HG03196 (cell line): ENCODE data around the gene SNAP25.

Experiments used
- ATAC-seq: cut with Tn5 transposase; IDR thresholded peaks from one replicate; pipeline ENCODE4 v1.9.1; 2021; ENCODE audit not compliant: unreplicated experiment

Gene SNAP25

DNA sequence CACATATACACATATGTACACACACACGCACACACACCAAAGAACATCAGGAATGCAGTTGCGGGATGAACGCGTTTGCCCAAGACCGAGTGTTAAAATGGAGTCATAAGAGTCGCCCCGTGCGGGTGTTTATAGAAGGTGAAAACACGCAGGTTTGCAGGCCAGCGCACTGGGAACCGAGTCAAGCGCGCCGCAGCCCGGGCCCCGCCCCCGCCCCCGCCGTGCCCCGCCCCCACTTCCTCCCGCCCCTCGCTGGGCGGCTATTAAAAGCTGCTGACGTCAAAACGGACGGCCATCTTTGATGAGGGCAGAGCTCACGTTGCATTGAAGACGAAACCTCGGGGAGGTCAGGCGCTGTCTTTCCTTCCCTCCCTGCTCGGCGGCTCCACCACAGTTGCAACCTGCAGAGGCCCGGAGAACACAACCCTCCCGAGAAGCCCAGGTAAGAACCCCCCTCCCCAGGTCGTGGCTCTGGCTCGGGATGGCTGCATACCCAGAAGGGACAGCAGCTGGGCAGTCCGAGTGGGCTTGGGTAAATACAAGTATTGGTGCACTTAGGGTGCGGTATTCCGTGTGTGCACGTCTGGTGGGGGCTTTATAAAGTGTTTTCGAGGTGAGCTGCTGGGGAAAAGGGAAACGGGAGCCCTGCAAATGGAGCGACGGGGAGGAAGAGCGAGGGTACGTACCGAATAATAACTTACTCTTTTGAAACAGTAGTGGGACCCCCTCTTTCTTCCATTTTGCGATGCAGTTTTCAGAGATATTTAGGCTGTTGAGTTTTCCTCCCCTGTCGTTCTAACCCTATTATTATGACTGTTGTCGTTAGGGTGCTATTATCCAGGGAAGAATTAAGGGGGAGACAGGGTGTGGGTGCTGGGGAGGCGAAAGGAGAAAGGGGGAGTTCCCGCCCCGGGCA, at the start of gene SNAP25:
SNAP25 (plus strand) TSS at position 295 of the 916 bp plus-strand sequence. CDS start 56,662 bp downstream, outside the sequence.
- ATAC-seq = no peak

- ATAC-seq = no peak
These were observed 48.9 kb upstream of the SNAP25 start for GRCh38 chr20:10169752-10170151.

DNA sequence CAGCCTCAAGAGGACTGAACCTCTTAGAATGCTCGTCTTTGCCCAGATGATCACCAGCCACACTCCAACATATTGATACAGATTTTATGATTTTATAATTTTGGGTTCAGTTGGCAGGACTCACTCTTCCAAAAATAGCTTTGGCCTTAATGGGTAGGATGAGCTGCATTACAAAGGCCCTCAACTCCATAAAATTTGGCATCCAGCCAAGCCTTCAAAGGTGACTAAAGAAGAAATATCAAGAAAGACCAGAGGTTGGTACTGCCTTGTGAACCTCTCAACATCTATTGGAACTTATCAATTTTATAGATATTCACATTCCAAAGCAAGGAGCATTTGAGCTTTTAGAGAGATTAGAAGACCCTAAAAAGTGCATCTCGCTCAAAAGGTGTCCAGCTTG, 48.4 kb upstream of the SNAP25 start:
- ATAC-seq = no peak

- no peak for ATAC-seq
These were observed 46.5 kb upstream of the SNAP25 start for GRCh38 chr20:10171864-10172751.

GRCh38 chr20:10172998-10173655, 45.5 kb upstream of the SNAP25 start:
- no peak for ATAC-seq

DNA sequence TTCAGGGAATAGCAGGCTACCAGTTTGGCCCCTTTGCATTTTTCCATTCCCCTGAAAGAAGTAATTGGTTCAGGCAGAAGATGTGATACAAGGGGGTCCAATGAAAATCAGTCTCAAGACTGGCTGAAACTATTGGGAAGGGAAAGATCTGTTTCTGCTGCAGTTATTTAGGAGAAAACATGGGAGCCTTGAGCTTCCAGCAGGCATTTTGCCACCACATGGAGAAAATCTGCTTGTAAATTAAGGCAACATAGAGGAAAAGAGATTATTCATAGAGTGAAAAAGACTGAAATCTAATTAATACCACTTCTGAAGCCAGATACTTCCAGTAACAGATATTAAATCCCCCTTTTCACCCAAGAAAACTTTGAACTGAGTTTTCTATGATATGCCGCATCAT, 44.2 kb upstream of the SNAP25 start:
- ATAC-seq = no peak

DNA sequence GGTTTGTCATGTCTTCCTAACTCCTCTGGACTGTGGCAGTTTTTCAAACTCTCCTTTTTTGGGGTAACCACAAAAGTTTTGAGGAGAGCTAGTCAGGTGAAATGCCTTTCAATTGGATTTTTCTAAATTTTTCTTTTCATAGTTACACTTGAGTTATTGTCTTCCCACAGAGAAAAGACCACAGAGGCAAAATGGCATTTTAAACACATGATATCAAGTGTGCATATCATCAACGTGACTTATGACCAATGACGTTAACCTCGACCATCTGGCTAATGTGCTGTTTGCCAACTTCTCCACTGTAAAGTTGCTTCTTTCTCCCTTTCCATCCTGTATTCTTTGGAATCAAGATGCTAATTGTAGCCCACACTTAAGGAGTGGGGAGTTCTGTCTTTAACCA, 41.3 kb upstream of the SNAP25 start:
- ATAC-seq = no peak

- ATAC-seq = no peak
These were observed 40.5 kb upstream of the SNAP25 start for GRCh38 chr20:10178091-10178490.

- no peak for ATAC-seq
These were observed 39.8 kb upstream of the SNAP25 start for GRCh38 chr20:10178727-10179313.

GRCh38 chr20:10179574-10180298, 38.9 kb upstream of the SNAP25 start:
- ATAC-seq = no peak

DNA sequence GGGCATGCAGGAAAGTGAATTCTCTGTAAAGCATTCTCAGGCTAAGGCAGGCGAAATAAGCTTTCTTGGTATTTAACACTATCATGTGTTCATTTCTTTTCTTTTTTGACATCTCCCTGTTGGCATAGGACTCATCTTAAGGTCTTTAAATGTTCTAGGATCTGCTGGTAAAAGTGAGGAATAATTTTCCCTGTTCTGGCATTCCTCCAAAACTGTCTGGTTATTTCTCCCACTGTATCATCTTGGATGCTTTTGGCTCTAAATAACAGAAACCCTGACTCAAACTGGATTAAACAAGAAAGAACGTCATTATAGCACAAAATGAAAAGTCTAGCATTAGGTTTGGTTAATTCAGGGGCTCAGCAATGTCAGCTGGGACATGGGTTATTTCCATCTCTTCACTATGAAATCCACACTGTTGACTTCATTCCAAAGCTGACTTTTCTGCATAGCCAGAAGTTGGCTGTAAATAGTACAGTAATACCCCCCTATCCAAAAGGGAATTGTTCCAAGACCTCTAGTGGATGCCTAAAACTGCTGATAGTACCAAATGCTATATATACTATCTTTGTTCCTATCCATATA, 37.9 kb upstream of the SNAP25 start:
- no peak for ATAC-seq

GRCh38 chr20:10185741-10186558, 32.7 kb upstream of the SNAP25 start:
- no peak for ATAC-seq

GRCh38 chr20:10190456-10190855, 28.2 kb upstream of the SNAP25 start:
- ATAC-seq = no peak

GRCh38 chr20:10192171-10192570, 26.5 kb upstream of the SNAP25 start:
- ATAC-seq = no peak

GRCh38 chr20:10194166-10194565, 24.5 kb upstream of the SNAP25 start:
- no peak for ATAC-seq

- ATAC-seq = no peak
These were observed 18.3 kb upstream of the SNAP25 start for GRCh38 chr20:10200330-10200729.

DNA sequence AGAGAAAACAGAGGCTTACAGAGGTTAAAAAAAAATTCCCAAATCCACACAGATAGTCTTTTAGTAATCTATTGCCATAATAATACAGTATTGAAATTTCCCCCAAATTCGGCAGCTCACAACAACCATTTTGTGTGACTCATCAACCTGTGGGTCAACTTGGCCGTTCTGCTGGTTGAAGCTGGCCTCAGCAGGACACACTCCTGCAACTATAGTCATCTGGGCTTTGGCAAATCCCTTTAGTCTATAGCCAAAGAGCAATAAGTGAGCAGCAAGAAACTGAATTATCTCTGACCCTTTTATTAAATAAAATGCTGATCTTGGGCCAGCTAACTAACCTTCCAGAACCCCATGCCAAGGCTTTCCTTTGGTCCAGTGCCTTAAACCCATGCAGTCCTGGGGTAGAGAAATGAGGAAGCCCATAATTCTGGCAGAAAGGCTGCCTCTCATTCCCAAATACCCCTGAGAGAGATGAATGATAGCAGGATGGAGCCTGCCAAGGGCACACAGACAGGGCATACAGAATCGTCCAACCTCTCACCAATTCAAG, 17.2 kb upstream of the SNAP25 start:
- no peak for ATAC-seq

DNA sequence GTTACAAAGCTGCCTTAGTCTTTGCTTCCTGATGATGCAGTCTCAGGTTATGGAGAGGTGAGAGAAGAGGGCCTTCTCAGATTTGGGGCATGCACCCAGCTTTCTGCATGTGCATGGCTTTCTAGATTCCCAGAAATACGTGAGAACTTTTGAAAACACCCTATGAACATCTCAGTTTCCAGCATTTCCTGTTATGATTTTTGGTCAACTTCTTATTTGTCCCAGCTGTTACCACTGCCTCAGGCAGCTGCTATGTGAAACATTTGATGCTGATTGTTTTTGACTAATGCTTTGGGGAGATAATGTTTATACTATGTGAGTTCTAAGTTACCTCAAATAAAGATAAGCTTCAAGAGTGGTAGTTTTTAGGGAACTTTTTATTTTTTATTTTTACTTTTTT, 9.5 kb upstream of the SNAP25 start:
- no peak for ATAC-seq

GRCh38 chr20:10213526-10213925, 5.1 kb upstream of the SNAP25 start:
- no peak for ATAC-seq
